NCI-H82 treated with DMSO at 0.1 percent for 48 hours (cell line): ENCODE measurements around the gene JAZF1.

Experiments
- DNase-seq: peaks from one replicate; lab custom pipeline; 2025; ENCODE audit not compliant: unreplicated experiment; lab: John Stamatoyannopoulos, UW

JAZF1 gene

GRCh38 chr7:28192786-28193585, 12.4 kb upstream of the JAZF1 start:
- no peak for DNase-seq

GRCh38 chr7:28191751-28192150, 11.2 kb upstream of the JAZF1 start:
- DNase-seq = no peak

- DNase-seq = no peak
Measured at GRCh38 chr7:28191184-28191583, 10.6 kb upstream of the JAZF1 start.

GRCh38 chr7:28190077-28190710, 9.6 kb upstream of the JAZF1 start:
- no peak for DNase-seq

GRCh38 chr7:28187012-28187411, 6.4 kb upstream of the JAZF1 start:
- no peak for DNase-seq

GRCh38 chr7:28183627-28184026, 3.0 kb upstream of the JAZF1 start:
- DNase-seq = no peak

- no peak for DNase-seq
Measured at GRCh38 chr7:28182071-28182471, 1.5 kb upstream of the JAZF1 start.

- no peak for DNase-seq
Measured at GRCh38 chr7:28181416-28181815, 821 bp upstream of the JAZF1 start.

GRCh38 chr7:28180031-28180363, 598 bp downstream of the JAZF1 start:
- DNase-seq = no peak

GRCh38 chr7:28179120-28180030, 1.2 kb downstream of the JAZF1 start:
- DNase-seq = no peak

- no peak for DNase-seq
Measured at GRCh38 chr7:28178599-28178998, 2.0 kb downstream of the JAZF1 start.

- no peak for DNase-seq
Measured at GRCh38 chr7:28177836-28178235, 2.8 kb downstream of the JAZF1 start.

- no peak for DNase-seq
Measured at GRCh38 chr7:28176645-28177044, 4.0 kb downstream of the JAZF1 start.

- DNase-seq = no peak
Measured at GRCh38 chr7:28176174-28176573, 4.4 kb downstream of the JAZF1 start.

GRCh38 chr7:28174901-28175661, 5.5 kb downstream of the JAZF1 start:
- DNase-seq = no peak

- DNase-seq = no peak
Measured at GRCh38 chr7:28174442-28174841, 6.2 kb downstream of the JAZF1 start.

GRCh38 chr7:28173531-28173930, 7.1 kb downstream of the JAZF1 start:
- no peak for DNase-seq

GRCh38 chr7:28172958-28173357, 7.6 kb downstream of the JAZF1 start:
- no peak for DNase-seq

GRCh38 chr7:28170701-28171100, 9.9 kb downstream of the JAZF1 start:
- no peak for DNase-seq

GRCh38 chr7:28169230-28169629, 11.4 kb downstream of the JAZF1 start:
- no peak for DNase-seq
